ENCODE data around the gene SERPINE1.

The SERPINE1 gene

DNA sequence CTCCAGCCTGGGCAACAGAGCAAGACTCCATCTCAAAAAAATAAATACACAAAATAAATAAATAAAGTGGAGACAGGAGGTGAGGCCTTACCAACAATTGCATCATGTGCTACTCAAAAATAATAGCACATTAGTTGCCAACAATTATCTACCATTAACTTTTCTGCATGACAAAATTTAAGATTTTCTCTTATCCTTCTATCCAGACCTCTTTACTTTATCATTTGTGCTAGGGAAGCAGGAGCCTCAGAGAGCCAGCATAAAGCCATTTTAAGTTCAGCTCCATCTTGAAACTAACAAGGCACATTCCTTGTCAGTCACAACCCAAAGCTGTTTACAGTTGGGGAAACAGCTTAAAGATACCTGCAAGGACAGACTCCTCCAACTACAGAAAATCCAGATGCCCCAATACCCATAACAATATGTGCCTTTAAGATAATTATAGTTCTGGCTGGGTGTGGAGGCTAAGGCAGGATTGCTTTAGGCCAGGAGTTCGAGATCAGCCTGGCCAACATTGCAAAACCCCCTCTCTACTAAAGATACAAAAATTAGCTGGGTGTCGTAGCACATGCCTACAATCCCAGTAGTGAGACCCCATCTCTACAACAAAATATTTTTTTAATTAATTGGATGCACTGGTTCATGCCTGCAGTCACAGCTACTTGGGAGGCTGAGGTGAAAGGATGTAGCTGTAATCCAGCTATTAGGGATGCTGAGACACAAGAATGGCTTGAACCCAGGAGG is 25.2 kb downstream of the SERPINE1 start:
- ChIA-PET CTCF (interaction anchor here (0.9 to 3.0 kb wide), 7 partner anchors 9 to 130 kb away, joined by 3 to 31 read pairs (median 5); no protein-coding TSS in a partner anchor), POLR2A (no interaction called here)
- TF ChIP-seq, protein P1, sequence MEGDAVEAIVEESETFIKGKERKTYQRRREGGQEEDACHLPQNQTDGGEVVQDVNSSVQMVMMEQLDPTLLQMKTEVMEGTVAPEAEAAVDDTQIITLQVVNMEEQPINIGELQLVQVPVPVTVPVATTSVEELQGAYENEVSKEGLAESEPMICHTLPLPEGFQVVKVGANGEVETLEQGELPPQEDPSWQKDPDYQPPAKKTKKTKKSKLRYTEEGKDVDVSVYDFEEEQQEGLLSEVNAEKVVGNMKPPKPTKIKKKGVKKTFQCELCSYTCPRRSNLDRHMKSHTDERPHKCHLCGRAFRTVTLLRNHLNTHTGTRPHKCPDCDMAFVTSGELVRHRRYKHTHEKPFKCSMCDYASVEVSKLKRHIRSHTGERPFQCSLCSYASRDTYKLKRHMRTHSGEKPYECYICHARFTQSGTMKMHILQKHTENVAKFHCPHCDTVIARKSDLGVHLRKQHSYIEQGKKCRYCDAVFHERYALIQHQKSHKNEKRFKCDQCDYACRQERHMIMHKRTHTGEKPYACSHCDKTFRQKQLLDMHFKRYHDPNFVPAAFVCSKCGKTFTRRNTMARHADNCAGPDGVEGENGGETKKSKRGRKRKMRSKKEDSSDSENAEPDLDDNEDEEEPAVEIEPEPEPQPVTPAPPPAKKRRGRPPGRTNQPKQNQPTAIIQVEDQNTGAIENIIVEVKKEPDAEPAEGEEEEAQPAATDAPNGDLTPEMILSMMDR (IDR thresholded peaks at IDR 0.05; ENCODE audit: control extremely low read depth, extremely low read depth, low read depth, missing control alignments), result no peak

DNA sequence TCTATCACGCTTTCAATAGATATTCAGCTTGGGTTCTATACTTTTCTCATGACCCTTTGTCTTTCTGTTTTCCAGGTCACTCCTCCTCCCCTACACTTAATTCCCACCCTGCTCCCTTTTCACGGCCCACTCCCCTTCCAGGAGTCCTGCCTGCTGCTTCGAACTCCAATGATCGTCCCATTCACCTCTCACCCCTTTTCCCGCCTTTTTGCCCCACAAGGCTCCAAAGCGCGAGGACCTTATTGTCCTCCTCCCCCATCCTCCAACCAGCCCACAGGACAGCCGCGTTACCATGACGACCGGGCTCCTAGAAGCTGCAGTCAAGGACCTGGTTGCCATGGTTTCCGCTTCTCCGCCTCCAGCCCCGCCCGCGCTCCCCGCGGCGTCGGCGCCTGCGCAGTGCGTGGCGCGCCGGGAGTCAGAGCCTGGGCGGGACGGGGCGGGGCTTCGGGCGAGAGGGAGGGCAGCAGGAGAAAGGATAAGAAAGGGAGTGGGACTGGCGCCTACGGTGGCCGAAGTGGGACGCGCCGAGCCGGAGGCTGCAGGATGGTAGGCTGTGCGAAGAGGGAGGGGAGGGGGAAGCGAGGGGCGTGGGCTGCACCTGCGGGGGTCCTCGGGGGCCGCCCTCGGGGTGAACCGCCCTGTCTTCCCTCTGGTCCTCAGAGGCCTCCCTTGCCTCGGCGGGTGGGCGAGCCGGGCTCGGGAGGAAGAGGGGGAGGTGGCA is 27.2 kb downstream of the SERPINE1 start, which contains the start of gene AP1S1:
TSS of gene AP1S1 (plus strand) at position 508 of the 724 bp plus-strand sequence. CDS start at position 547, 39 bp downstream.
- ChIA-PET CTCF (interaction anchor here (0.8 to 3.0 kb wide), 4 partner anchors 11 to 128 kb away, joined by 3 to 31 read pairs (median 4); no protein-coding TSS in a partner anchor), POLR2A (interaction anchor here (0.6 kb wide), 1 partner anchor 11 kb away, joined by 3 read pairs; the partner anchor contains the start of gene VGF)
- DNase-seq (ENCODE audit: extremely low spot score), result peak; percentile 99
- TF ChIP-seq, protein P1 (IDR thresholded peaks at IDR 0.05; ENCODE audit: control extremely low read depth, extremely low read depth, low read depth, missing control alignments), result no peak

More for the DNA sequence above, 25.2 kb downstream of the SERPINE1 start:
- no peak for DNase-seq (ENCODE audit: extremely low spot score)

DNA sequence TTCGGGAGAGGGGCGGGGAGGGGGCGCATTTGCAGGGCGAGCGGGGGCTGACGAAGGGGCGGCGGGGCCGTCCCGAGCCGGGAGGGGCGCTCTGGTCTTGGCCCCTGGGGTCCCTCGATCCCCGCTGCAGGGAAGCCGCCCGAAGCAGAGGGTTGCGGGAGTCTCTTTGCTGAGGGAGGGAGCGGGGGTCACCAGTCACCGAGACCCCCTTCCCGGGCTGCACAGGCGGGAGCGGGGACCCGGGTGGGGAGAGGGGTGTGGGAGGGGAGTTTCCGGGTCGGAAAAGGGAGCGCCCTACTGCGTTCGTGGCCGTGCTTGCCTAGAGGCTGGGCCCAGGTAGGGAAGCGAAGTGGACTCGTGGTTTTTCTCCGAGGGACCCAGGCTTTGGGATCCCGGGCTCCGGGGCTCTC is 27.8 kb downstream of the SERPINE1 start:
- no peak for DNase-seq (ENCODE audit: extremely low spot score)
- ChIA-PET CTCF (interaction anchor here (0.8 to 4.6 kb wide), 6 partner anchors 10 to 40 kb away, joined by 3 to 56 read pairs (median 16); no protein-coding TSS in a partner anchor), POLR2A (interaction anchor here (0.6 kb wide), 1 partner anchor 10 kb away, joined by 3 read pairs; the partner anchor contains the start of gene VGF)
- TF ChIP-seq, protein P1 (IDR thresholded peaks at IDR 0.05; ENCODE audit: control extremely low read depth, extremely low read depth, low read depth, missing control alignments), result no peak

DNA sequence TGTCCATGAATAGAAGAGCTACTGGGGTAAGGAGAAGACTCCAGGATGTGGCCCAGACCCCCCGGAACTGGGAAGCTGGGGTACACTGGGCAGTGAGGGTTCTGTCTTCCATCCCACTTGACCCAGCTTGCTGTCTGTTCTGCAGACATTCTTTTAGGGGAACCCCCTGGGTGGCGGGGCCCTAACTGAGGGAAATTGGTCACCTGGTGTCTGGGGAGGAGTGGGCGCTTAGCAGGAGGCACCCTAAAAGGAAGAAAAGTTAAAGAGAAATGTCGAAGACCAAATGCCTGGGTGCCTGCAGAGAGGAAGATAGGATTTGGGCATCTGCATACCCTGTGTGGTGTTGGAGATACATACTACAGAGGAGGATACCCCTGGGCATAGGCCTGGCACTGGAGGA is 28.4 kb downstream of the SERPINE1 start:
- no peak for DNase-seq (ENCODE audit: extremely low spot score)
- POLR2A ChIA-PET, result no interaction called here

DNA sequence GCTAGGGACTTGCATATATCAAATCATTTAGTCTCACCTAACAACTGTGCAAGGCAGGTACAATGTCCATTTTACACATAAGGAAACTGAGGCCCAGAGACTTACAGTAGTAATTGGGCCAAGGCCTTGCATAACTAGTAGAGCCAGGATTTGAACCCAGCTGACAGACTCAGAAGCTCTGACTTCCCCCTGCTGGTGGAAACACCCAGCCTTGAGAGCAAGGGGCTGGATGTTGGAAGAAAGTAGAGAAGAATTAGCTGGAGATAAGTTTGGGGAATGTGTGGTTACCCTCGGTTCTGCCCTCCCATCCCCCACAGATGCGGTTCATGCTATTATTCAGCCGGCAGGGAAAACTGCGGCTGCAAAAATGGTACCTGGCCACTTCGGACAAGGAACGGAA is 29.4 kb downstream of the SERPINE1 start:
- CTCF ChIA-PET, result interaction anchor here (0.8 to 4.6 kb wide), 7 partner anchors 12 to 126 kb away, joined by 3 to 56 read pairs (median 3); no protein-coding TSS in a partner anchor

More for the DNA sequence above, 28.4 kb downstream of the SERPINE1 start:
- TF ChIP-seq, protein P1 (IDR thresholded peaks at IDR 0.05; ENCODE audit: control extremely low read depth, extremely low read depth, low read depth, missing control alignments), result no peak
- CTCF ChIA-PET, result interaction anchor here (0.6 to 4.6 kb wide), 5 partner anchors 11 to 89 kb away, joined by 3 to 56 read pairs (median 3); no protein-coding TSS in a partner anchor

More for the DNA sequence above, 29.4 kb downstream of the SERPINE1 start:
- DNase-seq (ENCODE audit: extremely low spot score), result no peak
- POLR2A ChIA-PET, result no interaction called here
- TF ChIP-seq, protein P1 (IDR thresholded peaks at IDR 0.05; ENCODE audit: control extremely low read depth, extremely low read depth, low read depth, missing control alignments), result no peak
